Measurements from ENCODE around the gene MLLT3.

DNA sequence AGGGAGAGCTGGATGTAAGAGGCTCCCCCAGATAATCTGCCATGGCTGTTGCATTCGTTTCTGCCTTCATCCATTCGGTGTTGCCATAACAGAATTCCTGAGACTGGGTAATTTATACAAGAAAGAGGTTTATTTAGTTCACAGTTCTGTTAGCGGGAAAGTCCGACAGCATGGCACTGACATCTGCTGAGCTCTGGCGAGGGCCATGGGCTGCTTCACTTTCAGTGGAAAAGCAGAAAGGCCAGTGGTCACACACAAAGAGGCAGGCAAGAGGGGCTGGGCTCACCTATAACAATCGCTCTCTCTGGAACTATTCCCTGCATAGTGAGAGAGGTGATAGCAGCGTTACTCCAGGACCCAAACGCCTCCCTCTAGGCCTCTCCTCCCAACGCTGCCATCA is 305.9 kb downstream of the MLLT3 start:
- TF ChIP-seq, protein P1, sequence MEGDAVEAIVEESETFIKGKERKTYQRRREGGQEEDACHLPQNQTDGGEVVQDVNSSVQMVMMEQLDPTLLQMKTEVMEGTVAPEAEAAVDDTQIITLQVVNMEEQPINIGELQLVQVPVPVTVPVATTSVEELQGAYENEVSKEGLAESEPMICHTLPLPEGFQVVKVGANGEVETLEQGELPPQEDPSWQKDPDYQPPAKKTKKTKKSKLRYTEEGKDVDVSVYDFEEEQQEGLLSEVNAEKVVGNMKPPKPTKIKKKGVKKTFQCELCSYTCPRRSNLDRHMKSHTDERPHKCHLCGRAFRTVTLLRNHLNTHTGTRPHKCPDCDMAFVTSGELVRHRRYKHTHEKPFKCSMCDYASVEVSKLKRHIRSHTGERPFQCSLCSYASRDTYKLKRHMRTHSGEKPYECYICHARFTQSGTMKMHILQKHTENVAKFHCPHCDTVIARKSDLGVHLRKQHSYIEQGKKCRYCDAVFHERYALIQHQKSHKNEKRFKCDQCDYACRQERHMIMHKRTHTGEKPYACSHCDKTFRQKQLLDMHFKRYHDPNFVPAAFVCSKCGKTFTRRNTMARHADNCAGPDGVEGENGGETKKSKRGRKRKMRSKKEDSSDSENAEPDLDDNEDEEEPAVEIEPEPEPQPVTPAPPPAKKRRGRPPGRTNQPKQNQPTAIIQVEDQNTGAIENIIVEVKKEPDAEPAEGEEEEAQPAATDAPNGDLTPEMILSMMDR (IDR thresholded peaks at IDR 0.05): no peak
- TF ChIP-seq POLR2A (IDR thresholded peaks at IDR 0.05): no peak

All from uterus (tissue), 2 donors.